Ascending aorta (tissue), 2 donors: ENCODE data around the gene TBL1XR1. TPM values are rescaled to one million over a fixed set of nuclear protein-coding genes. Genes with fewer than 3 reads are reported as not detected.

ENCODE experiments used
- DNase-seq, 2 donors: peaks; one replicate each; pipeline ENCODE4 v3.0.0-alpha.2; 2019; ENCODE audit warnings: low spot score in 2 of 2
- H3K27ac ChIP-seq, 2 donors: fragments of 200-600 bp; sonication (generic); one replicate each; pipeline ENCODE4 v1.5.1; 2016 to 2017; ENCODE audit warnings: mild to moderate bottlenecking in 1 of 2
- H3K27me3 ChIP-seq: fragments of 200-600 bp; sonication (generic); one replicate; pipeline ENCODE4 v1.5.1; 2017
- H3K36me3 ChIP-seq, 2 donors: fragments of 200-600 bp; sonication (generic); one replicate each; pipeline ENCODE4 v1.5.1; 2016
- H3K4me1 ChIP-seq, 2 donors: fragments of 200-600 bp; sonication (generic); one replicate each; pipeline ENCODE4 v1.5.1; 2016 to 2017; ENCODE audit warnings: mild to moderate bottlenecking in 1 of 2
- H3K4me3 ChIP-seq, 2 donors: fragments of 200-600 bp; sonication (generic); one replicate each; pipeline ENCODE4 v1.5.1; 2016 to 2017; ENCODE audit warnings: mild to moderate bottlenecking in 1 of 2
- H3K9me3 ChIP-seq, 2 donors: fragments of 200-600 bp; sonication (generic); one replicate each; pipeline ENCODE4 v1.5.1; 2016
- intact Hi-C: fragments of 100-400 bp; cut with DNase I; formaldehyde crosslinking; loops from one replicate; pipeline ENCODE4 v1.15.1; 2023
- total RNA-seq: library from RNA; depleted of rRNA; stranded (reverse); fragments of >200 nt; gene quantifications from one replicate; pipeline ENCODE4 v1.1.0, GENCODE V29; 2016
- TF ChIP-seq, protein P1 (sequence below), 3 experiments: fragments of 200-600 bp in 2 of 3; fragments of 450-650 bp in 1 of 3; sonication (generic) in 2 of 3; IDR thresholded peaks; one replicate each; pipeline ENCODE4 v1.5.1; 2016 to 2019; ENCODE audit warnings: antibody characterized with exemption in 3 of 3, mild to moderate bottlenecking in 1 of 3, moderate library complexity in 1 of 3

Gene TBL1XR1
- total RNA-seq, 1 donor from 2014 or later, result 52.0 TPM

- H3K4me3 ChIP-seq, result no peak overlapping the region
- no peak overlapping the region for H3K27ac ChIP-seq
- TF ChIP-seq, protein P1, sequence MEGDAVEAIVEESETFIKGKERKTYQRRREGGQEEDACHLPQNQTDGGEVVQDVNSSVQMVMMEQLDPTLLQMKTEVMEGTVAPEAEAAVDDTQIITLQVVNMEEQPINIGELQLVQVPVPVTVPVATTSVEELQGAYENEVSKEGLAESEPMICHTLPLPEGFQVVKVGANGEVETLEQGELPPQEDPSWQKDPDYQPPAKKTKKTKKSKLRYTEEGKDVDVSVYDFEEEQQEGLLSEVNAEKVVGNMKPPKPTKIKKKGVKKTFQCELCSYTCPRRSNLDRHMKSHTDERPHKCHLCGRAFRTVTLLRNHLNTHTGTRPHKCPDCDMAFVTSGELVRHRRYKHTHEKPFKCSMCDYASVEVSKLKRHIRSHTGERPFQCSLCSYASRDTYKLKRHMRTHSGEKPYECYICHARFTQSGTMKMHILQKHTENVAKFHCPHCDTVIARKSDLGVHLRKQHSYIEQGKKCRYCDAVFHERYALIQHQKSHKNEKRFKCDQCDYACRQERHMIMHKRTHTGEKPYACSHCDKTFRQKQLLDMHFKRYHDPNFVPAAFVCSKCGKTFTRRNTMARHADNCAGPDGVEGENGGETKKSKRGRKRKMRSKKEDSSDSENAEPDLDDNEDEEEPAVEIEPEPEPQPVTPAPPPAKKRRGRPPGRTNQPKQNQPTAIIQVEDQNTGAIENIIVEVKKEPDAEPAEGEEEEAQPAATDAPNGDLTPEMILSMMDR (IDR thresholded peaks at IDR 0.05), result no peak
- H3K9me3 ChIP-seq, result no peaks in the 10 kb centered on the region
- peaks cover 2 to 25% of the 10 kb centered on the region in 2 donors for H3K4me1 ChIP-seq
- no peaks in the 10 kb centered on the region for H3K27me3 ChIP-seq
- intact Hi-C loops, result no loop called here
- no peaks in the 10 kb centered on the region for H3K36me3 ChIP-seq
- DNase-seq, result no peak
These were observed 89.6 kb downstream of the TBL1XR1 start for GRCh38 chr3:177107461-177108239.

DNA sequence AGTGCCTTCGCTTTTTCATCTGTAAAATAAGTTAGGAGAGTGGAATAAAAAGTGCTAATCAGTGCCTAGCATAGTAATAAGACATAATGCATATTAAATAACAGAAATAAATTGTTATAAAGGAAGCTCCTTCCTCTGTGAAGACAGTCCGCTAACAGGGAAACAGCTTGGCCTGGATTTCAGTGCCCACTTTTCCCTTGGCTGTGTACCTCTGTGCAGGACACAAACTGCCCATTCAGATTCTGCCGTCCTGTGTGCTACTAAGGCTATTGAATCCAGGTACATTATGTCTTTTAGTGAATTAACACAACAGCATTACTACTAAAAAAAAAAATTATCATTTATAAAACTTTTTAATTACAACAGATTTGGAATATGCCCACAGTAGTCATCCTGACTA is 90.7 kb downstream of the TBL1XR1 start:
- intact Hi-C loops, result no loop called here
- Histone ChIP-seq H3K27me3 (no peaks in the 10 kb centered on the region), H3K9me3 (no peaks in the 10 kb centered on the region), H3K27ac (no peak overlapping the region), H3K4me1 (peaks cover 2 to 32% of the 10 kb centered on the region in 2 donors), H3K36me3 (no peaks in the 10 kb centered on the region), H3K4me3 (no peak overlapping the region)
- no peak for DNase-seq
- TF ChIP-seq, protein P1 (IDR thresholded peaks at IDR 0.05), result no peak

DNA sequence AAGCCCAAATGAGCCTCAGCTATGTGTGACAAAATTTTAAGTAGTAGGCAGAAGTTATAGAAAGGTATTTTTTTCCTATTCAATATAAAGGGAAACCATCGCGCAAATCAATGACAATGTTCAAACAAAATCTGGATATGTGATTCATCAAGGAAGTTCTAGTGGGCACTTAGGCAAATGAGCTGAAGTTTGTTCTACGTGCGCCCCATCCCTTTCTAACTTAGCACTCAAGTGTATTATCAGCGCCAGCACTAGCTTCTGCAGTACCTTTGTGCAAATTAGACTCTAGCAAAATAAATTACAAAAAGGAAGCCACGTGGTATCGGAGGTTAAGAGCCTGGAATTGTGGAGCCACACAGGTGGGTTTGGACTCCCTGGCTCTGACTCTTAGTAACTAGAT is 91.1 kb downstream of the TBL1XR1 start:
- DNase-seq, result no peak
- H3K27ac ChIP-seq, result no peak overlapping the region
- intact Hi-C loops, result no loop called here
- TF ChIP-seq, protein P1 (IDR thresholded peaks at IDR 0.05), result no peak
- H3K4me1 ChIP-seq, result peaks cover 2 to 32% of the 10 kb centered on the region in 2 donors
- no peaks in the 10 kb centered on the region for H3K36me3 ChIP-seq
- H3K4me3 ChIP-seq, result no peak overlapping the region
- H3K9me3 ChIP-seq, result no peaks in the 10 kb centered on the region
- H3K27me3 ChIP-seq, result no peaks in the 10 kb centered on the region

DNA sequence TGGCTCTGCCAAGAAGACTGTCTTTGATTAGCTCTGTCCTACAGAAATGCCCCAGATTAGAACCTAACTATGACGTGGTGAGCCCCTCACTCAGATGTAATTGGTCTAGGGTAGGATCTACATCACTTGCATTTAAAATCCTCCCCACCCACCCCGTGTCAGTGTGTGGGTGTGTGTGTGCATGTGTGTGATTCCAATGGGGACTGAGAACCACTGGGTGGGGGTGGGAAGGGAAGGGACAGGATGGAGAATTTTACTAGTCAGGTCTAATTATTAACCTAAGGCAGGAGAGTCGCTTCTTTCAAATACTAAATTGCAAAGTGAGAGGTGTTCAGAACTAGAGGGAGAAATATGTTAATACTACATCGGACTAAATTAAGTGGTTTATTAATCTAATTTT is 91.7 kb downstream of the TBL1XR1 start:
- H3K27me3 ChIP-seq, result no peaks in the 10 kb centered on the region
- no peak overlapping the region for H3K27ac ChIP-seq
- no peaks in the 10 kb centered on the region for H3K9me3 ChIP-seq
- TF ChIP-seq, protein P1 (IDR thresholded peaks at IDR 0.05), result no peak
- no peak overlapping the region for H3K4me3 ChIP-seq
- peaks cover 2 to 32% of the 10 kb centered on the region in 2 donors for H3K4me1 ChIP-seq
- H3K36me3 ChIP-seq, result no peaks in the 10 kb centered on the region
- intact Hi-C loops, result no loop called here
- DNase-seq, result no peak

- TF ChIP-seq, protein P1 (IDR thresholded peaks at IDR 0.05), result no peak
- H3K4me3 ChIP-seq, result no peak overlapping the region
- no peak overlapping the region for H3K27ac ChIP-seq
- H3K9me3 ChIP-seq, result no peaks in the 10 kb centered on the region
- no peak for DNase-seq
- H3K27me3 ChIP-seq, result no peaks in the 10 kb centered on the region
- intact Hi-C loops, result no loop called here
- peaks cover 2 to 26% of the 10 kb centered on the region in 2 donors for H3K4me1 ChIP-seq
- H3K36me3 ChIP-seq, result no peaks in the 10 kb centered on the region
These were observed 92.8 kb downstream of the TBL1XR1 start for GRCh38 chr3:177104299-177104992.
